ENCODE results near the gene OLA1. TPM values are rescaled to one million over a fixed set of nuclear protein-coding genes. Genes with fewer than 3 reads are reported as not detected.

Gene OLA1
- polyA plus RNA-seq, 3 donors, result 24.9 to 72.3 (median 71.9) TPM

DNA sequence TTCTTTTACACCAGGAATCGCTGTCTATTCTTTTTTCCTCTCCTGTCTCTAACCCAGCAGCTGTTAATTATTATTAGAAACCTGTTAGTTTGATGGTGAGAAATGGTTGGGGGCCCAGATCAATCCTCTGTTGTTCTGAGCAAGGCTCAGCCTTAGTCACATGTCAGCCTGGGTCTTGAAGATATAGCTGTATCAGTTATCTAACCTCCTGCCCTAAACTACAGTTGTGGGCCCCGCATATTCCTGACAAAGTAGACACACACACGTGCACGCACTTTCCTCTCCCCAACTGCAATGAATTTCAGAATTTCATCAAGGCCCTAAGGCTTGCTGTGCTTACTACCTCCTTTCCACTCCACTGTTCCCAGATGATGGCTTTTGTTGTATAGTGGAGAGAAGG is 54.6 kb downstream of the OLA1 start:
- Histone ChIP-seq H3K27ac (ENCODE audit: low read depth in 1 of 2, low read length in 2 of 2) (no peak overlapping the region), H3K9ac (ENCODE audit: insufficient read depth, low read length, poor library complexity, severe bottlenecking) (no peak overlapping the region), H4K20me1 (ENCODE audit: insufficient read depth, low read length) (no peaks in the 10 kb centered on the region), H3K4me3 (replicated peaks in 1 of 3; ENCODE audit: low read depth in 2 of 3, low read length in 3 of 3) (no peak overlapping the region), H3K27me3 (ENCODE audit: control insufficient read depth in 2 of 2, insufficient read depth in 2 of 2, low read length in 2 of 2) (no peaks in the 10 kb centered on the region), H3K9me3 (replicated peaks in 1 of 2; ENCODE audit: control insufficient read depth in 1 of 2, insufficient read depth in 1 of 2, low read length in 2 of 2) (peaks cover 0 to 5% of the 10 kb centered on the region in 2 donors), H3K4me1 (ENCODE audit: control insufficient read depth in 1 of 2, insufficient read depth in 2 of 2, low read length in 2 of 2) (no peaks in the 10 kb centered on the region), H3K79me2 (ENCODE audit: insufficient read depth, low read length) (peaks cover 5% of the 10 kb centered on the region), H3K4me2 (replicated peaks; ENCODE audit: extremely low read depth, low read length, poor library complexity, severe bottlenecking) (no peak overlapping the region), H3K36me3 (replicated peaks in 1 of 2; ENCODE audit: control insufficient read depth in 1 of 2, insufficient read depth in 2 of 2, low read length in 2 of 2) (no peaks in the 10 kb centered on the region), H2AFZ (ENCODE audit: insufficient read depth, low read depth, low read length, poor library complexity, severe bottlenecking) (no peak overlapping the region)
- no CpG with 5 or more reads among the region's 4 CpGs for WGBS (ENCODE audit: insufficient coverage)
- no peaks in the 10 kb centered on the region for H3K4me1 Mint-ChIP-seq
- TF ChIP-seq, protein P1, sequence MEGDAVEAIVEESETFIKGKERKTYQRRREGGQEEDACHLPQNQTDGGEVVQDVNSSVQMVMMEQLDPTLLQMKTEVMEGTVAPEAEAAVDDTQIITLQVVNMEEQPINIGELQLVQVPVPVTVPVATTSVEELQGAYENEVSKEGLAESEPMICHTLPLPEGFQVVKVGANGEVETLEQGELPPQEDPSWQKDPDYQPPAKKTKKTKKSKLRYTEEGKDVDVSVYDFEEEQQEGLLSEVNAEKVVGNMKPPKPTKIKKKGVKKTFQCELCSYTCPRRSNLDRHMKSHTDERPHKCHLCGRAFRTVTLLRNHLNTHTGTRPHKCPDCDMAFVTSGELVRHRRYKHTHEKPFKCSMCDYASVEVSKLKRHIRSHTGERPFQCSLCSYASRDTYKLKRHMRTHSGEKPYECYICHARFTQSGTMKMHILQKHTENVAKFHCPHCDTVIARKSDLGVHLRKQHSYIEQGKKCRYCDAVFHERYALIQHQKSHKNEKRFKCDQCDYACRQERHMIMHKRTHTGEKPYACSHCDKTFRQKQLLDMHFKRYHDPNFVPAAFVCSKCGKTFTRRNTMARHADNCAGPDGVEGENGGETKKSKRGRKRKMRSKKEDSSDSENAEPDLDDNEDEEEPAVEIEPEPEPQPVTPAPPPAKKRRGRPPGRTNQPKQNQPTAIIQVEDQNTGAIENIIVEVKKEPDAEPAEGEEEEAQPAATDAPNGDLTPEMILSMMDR (IDR thresholded peaks at IDR 0.05), result no peak
- intact Hi-C loops (cut with micrococcal nuclease), result no loop called here
- DNase-seq, result no peak
- H3K27ac Mint-ChIP-seq, result no peak overlapping the region
- H3K4me3 Mint-ChIP-seq, result no peak overlapping the region
- H3K9me3 Mint-ChIP-seq, result peaks cover 0 to 10% (median 5%) of the 10 kb centered on the region in 7 donors
- peaks cover 0 to 1% (median 0%) of the 10 kb centered on the region in 3 donors for H3K27me3 Mint-ChIP-seq (ENCODE audit: low read depth in 3 of 3)
- peaks cover 16% of the 10 kb centered on the region in 2 donors for H3K36me3 Mint-ChIP-seq

DNA sequence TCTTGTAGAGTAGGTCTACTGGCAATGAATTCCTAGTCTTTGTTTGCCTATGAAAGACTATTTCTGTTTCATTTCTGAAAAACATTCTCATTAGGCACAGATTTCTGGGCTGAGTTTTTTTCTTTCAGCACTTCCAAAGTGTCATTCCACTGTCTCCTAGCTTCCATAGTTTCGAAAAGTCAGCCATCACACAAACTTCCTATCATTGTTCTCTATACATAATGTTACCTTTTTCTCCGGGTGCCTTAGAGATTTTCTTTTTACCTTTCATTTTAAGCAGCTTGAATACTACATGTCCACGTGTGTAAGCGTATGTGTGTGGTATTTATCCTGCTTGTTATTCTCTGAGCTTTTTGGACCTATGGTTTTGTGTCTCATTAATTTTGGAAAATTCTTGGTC is 55.7 kb downstream of the OLA1 start:
- no peaks in the 10 kb centered on the region for H3K27me3 Mint-ChIP-seq (ENCODE audit: low read depth in 3 of 3)
- peaks cover 0 to 5% of the 10 kb centered on the region in 2 donors for H3K9me3 ChIP-seq (replicated peaks in 1 of 2; ENCODE audit: control insufficient read depth in 1 of 2, insufficient read depth in 1 of 2, low read length in 2 of 2)
- no peak overlapping the region for H3K27ac ChIP-seq (ENCODE audit: low read depth in 1 of 2, low read length in 2 of 2)
- intact Hi-C loops (cut with micrococcal nuclease), result no loop called here
- H3K4me3 Mint-ChIP-seq, result no peak overlapping the region
- peaks cover 0 to 10% (median 5%) of the 10 kb centered on the region in 7 donors for H3K9me3 Mint-ChIP-seq
- H4K20me1 ChIP-seq (ENCODE audit: insufficient read depth, low read length), result no peaks in the 10 kb centered on the region
- no peak overlapping the region for H2AFZ ChIP-seq (ENCODE audit: insufficient read depth, low read depth, low read length, poor library complexity, severe bottlenecking)
- TF ChIP-seq, protein P1 (IDR thresholded peaks at IDR 0.05), result no peak
- H3K36me3 Mint-ChIP-seq, result peaks cover 19 to 21% of the 10 kb centered on the region in 2 donors
- no peak overlapping the region for H3K4me2 ChIP-seq (replicated peaks; ENCODE audit: extremely low read depth, low read length, poor library complexity, severe bottlenecking)
- no peak overlapping the region for H3K27ac Mint-ChIP-seq
- peaks cover 0 to 3% of the 10 kb centered on the region in 2 donors for H3K36me3 ChIP-seq (replicated peaks in 1 of 2; ENCODE audit: control insufficient read depth in 1 of 2, insufficient read depth in 2 of 2, low read length in 2 of 2)
- no peak overlapping the region for H3K9ac ChIP-seq (ENCODE audit: insufficient read depth, low read length, poor library complexity, severe bottlenecking)
- H3K27me3 ChIP-seq (ENCODE audit: control insufficient read depth in 2 of 2, insufficient read depth in 2 of 2, low read length in 2 of 2), result no peaks in the 10 kb centered on the region
- H3K79me2 ChIP-seq (ENCODE audit: insufficient read depth, low read length), result peaks cover 5% of the 10 kb centered on the region
- DNase-seq, result no peak
- H3K4me1 ChIP-seq (ENCODE audit: control insufficient read depth in 1 of 2, insufficient read depth in 2 of 2, low read length in 2 of 2), result no peaks in the 10 kb centered on the region
- WGBS (ENCODE audit: insufficient coverage), result 100% methylated on average over 1 of the region's 4 CpGs
- H3K4me1 Mint-ChIP-seq, result no peaks in the 10 kb centered on the region
- H3K4me3 ChIP-seq (replicated peaks in 1 of 3; ENCODE audit: low read depth in 2 of 3, low read length in 3 of 3), result no peak overlapping the region
